BJ (cell line): ENCODE data around the gene FAM124A. TPM values are rescaled to one million over a fixed set of nuclear protein-coding genes. Genes with fewer than 3 reads are reported as not detected.

Experiments used
- CTCF ChIA-PET: fragments of 350-600 bp; formaldehyde crosslinking; extraction: SDS; loops from one replicate; lab custom pipeline; 2021; ENCODE audit warnings: antibody characterized with exemption, inconsistent platforms; lab: Yijun Ruan, JAX
- POLR2A ChIA-PET: fragments of 300-600 bp; sonication (Branson Sonifier 250); formaldehyde crosslinking; extraction: SDS; loops from one replicate; lab custom pipeline; 2021; ENCODE audit warnings: antibody characterized with exemption; lab: Charles Lee
- DNase-seq: peaks from one replicate; pipeline ENCODE4 v3.0.0-alpha.2; 2011; ENCODE audit warnings: low read depth
- H3K27me3 ChIP-seq: 2 replicates; pipeline ENCODE4 v1.6.0; 2011; ENCODE audit warnings: low read length; ENCODE audit not compliant: control insufficient read depth, insufficient read depth
- H3K36me3 ChIP-seq: 2 replicates; pipeline ENCODE4 v1.5.1; 2011; ENCODE audit warnings: low read length; ENCODE audit not compliant: control insufficient read depth, insufficient read depth
- H3K4me3 ChIP-seq: 2 replicates; pipeline ENCODE4 v1.5.1; 2011; ENCODE audit warnings: low read depth, mild to moderate bottlenecking, control low read depth, low read length
- polyA plus RNA-seq: library from polyadenylated mRNA; depleted of rRNA; stranded (reverse); fragments of >200 nt; gene quantifications from 2 replicates; pipeline ENCODE4 v1.2.3, GENCODE V29; 2011
- TF ChIP-seq, protein P1 (sequence below): IDR thresholded peaks from 2 replicates; pipeline ENCODE4 v1.5.1; 2011; ENCODE audit warnings: low read depth, mild to moderate bottlenecking, control low read depth, inconsistent platforms, low read length, moderate library complexity; ENCODE audit not compliant: insufficient read depth

Gene FAM124A
- polyA plus RNA-seq, 1 experiment, result 0.02 TPM

DNA sequence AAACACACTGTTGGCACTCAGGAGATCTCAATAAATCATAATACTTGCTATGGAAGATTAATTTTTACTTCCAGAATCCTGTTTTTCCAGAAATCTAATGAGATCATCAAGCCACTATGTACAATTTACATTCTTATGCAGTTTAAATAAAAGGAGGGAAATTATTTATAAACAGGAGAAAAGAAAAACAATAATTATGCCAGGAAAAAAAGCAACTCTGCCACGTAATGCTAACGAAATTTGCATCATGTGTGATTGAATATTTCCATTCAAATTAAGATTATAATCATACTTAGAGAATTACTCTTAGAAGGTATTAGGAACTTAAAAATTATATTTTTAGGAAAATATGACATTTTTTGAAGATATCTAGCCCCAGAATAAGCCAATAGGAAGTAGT, 13.0 kb downstream of the FAM124A start:
- TF ChIP-seq, protein P1, sequence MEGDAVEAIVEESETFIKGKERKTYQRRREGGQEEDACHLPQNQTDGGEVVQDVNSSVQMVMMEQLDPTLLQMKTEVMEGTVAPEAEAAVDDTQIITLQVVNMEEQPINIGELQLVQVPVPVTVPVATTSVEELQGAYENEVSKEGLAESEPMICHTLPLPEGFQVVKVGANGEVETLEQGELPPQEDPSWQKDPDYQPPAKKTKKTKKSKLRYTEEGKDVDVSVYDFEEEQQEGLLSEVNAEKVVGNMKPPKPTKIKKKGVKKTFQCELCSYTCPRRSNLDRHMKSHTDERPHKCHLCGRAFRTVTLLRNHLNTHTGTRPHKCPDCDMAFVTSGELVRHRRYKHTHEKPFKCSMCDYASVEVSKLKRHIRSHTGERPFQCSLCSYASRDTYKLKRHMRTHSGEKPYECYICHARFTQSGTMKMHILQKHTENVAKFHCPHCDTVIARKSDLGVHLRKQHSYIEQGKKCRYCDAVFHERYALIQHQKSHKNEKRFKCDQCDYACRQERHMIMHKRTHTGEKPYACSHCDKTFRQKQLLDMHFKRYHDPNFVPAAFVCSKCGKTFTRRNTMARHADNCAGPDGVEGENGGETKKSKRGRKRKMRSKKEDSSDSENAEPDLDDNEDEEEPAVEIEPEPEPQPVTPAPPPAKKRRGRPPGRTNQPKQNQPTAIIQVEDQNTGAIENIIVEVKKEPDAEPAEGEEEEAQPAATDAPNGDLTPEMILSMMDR, result no peak
- POLR2A ChIA-PET, result no interaction called here
- no peak overlapping the region for H3K4me3 ChIP-seq
- CTCF ChIA-PET, result interaction anchor here (0.6 to 1.4 kb wide), 3 partner anchors 11 to 61 kb away, joined by 3 to 4 read pairs (median 3); no protein-coding TSS in a partner anchor
- DNase-seq, result no peak
- no peaks in the 10 kb centered on the region for H3K36me3 ChIP-seq
- H3K27me3 ChIP-seq, result peaks cover 7% of the 10 kb centered on the region; the same call in 1 of the 2 replicates

DNA sequence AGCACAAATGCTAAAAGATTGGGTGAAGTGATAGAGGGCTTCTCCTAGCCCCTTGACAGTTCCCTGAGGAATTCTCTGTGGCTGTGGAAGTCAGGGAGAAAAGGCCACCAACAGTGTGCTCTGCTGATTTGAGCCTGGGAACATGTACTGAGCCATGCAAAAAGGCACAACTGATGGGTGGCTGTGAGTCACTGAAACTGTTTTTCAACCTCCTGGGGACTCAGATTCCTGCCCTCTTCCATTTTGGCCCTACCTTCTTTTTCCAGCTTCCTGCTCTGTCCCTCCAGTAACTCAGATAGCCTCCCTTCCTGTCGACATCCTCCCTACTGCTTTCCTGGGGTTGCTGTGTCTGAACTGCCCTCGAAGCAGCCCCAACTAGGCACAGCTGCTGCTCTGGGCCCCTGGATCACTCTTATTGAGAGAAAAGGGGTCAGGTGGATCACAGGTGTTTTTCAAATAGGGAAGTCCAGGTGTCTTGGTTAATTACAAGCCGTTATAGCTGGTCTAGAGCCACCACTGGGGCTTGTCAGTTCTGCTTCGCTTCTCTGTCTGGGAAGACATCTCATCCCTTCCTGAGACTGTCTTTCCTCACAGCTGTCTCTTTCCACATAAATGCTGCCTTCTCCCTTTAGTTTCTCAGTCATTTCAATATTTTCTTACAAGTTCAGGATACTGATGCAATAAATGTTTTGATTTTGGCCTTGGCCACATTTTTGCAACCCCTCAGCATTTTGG, 13.7 kb downstream of the FAM124A start:
- POLR2A ChIA-PET, result no interaction called here
- DNase-seq, result no peak
- TF ChIP-seq, protein P1, result no peak
- CTCF ChIA-PET, result interaction anchor here (0.6 to 1.4 kb wide), 4 partner anchors 11 to 51 kb away, joined by 3 to 5 read pairs (median 4); no protein-coding TSS in a partner anchor
- H3K27me3 ChIP-seq, result peaks cover 7% of the 10 kb centered on the region; the same call in 1 of the 2 replicates
- no peak overlapping the region for H3K4me3 ChIP-seq
- no peaks in the 10 kb centered on the region for H3K36me3 ChIP-seq

DNA sequence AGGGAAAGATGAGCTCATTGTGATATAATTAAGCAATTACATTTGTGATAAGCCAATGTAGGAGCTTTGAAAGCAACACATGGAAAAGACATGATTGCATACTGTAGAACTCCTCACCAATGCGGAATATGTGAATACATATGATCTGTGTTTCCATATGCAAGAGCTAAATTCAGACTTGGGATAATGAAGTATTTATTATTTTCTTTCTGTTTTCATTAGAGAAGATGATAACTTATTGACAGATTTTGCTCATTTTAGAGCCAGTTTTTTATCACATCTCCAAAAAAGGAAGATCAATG, 14.2 kb downstream of the FAM124A start:
- ChIA-PET POLR2A (no interaction called here), CTCF (interaction anchor here (0.6 to 1.4 kb wide), 4 partner anchors 10 to 50 kb away, joined by 3 to 5 read pairs (median 4); no protein-coding TSS in a partner anchor)
- Histone ChIP-seq H3K36me3 (no peaks in the 10 kb centered on the region), H3K4me3 (no peak overlapping the region), H3K27me3 (peaks cover 8% of the 10 kb centered on the region; the same call in 1 of the 2 replicates)
- TF ChIP-seq, protein P1, result no peak
- DNase-seq, result no peak

GRCh38 chr13:51237386-51237785, 15.2 kb downstream of the FAM124A start:
- TF ChIP-seq, protein P1, result no peak
- Histone ChIP-seq H3K4me3 (no peak overlapping the region), H3K27me3 (peaks cover 7% of the 10 kb centered on the region; the same call in 1 of the 2 replicates), H3K36me3 (no peaks in the 10 kb centered on the region)
- ChIA-PET CTCF (interaction anchor here (1.2 to 1.4 kb wide), 3 partner anchors 9 to 49 kb away, joined by 4 to 6 read pairs (median 5); no protein-coding TSS in a partner anchor), POLR2A (no interaction called here)
- no peak for DNase-seq

- ChIA-PET POLR2A (no interaction called here), CTCF (interaction anchor here (1.0 to 1.4 kb wide), 4 partner anchors 9 to 48 kb away, joined by 3 to 6 read pairs (median 4); no protein-coding TSS in a partner anchor)
- Histone ChIP-seq H3K27me3 (peaks cover 7% of the 10 kb centered on the region; the same call in 1 of the 2 replicates), H3K36me3 (no peaks in the 10 kb centered on the region), H3K4me3 (no peak overlapping the region)
- no peak for DNase-seq
- TF ChIP-seq, protein P1, result no peak
These were observed 15.7 kb downstream of the FAM124A start for GRCh38 chr13:51237887-51238286.
